ENCODE data around the gene EXOSC5.
A peak's percentile ranks its signal among the peaks of the same experiment; 100 is the strongest.
"Not testable (repeated sequence)": the region's sequence is repeated elsewhere in the genome, so short reads cannot be mapped to it uniquely, and the experiment has no call there.

The EXOSC5 gene

GRCh38 chr19:41364524-41365391, 32.4 kb downstream of the EXOSC5 start:
- peak; percentile 60 to 81 for DNase-seq

DNA sequence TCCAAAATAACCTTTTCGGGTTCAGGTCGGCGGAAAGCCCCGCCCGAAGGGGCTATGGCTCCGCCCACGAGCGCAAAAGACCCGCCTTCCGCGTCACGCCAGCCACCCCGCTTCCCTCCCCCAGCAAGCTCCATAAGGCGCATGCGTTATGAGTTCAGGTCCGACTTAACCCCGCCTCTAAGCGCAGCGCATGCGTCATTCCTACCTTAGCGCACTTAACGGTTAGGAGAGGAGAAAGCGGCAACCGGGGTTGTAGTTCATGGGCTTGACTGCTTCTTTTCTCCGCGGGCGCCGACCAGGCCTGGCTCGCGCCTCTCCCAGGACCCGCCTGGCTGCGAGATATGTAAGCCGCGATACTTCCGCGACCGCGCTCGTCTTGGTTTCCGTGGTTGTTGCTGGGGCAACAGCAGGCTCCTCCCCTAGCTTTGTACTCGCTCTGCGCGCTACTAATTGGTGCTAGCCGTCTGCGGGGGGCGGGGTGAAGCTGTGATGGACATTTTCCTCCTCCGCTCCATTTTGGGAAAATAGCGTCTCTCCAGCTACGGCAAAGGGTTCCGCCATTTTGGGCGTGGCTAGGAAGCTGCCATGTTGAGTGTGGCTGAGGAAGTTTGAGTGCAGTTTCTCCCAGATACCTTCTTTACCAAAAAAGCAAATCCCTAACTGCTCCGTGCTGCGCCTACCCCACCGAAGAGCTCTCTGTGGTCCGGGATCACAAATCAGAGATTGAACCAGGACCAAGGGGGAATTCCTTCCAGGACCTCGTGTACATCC, 33.2 kb downstream of the EXOSC5 start, which contains the start of gene B9D2:
B9D2 (minus strand) TSS at position 397 of the 771 bp plus-strand sequence. CDS start 630 bp downstream, outside the sequence.
- DNase-seq, result peak; percentile 97 to 98

DNA sequence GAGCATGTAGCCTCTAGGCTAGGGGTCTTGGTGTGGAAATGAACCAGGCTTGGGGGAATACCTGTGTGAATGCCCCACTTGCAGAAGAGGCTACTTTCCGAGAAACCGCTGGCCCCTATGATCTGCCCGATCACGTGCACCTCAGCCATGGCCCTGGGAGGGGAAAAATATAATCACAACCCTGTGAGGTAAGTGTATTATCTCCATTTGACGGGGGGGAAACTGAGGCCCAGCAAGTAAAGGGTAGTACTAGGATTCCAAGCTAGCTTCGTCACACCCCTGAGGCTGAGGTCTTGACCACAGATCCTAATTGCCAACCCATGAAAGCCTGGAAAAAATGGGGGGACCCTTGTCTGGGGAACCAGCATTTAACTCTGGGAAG, 33.8 kb downstream of the EXOSC5 start:
- no peak for DNase-seq

DNA sequence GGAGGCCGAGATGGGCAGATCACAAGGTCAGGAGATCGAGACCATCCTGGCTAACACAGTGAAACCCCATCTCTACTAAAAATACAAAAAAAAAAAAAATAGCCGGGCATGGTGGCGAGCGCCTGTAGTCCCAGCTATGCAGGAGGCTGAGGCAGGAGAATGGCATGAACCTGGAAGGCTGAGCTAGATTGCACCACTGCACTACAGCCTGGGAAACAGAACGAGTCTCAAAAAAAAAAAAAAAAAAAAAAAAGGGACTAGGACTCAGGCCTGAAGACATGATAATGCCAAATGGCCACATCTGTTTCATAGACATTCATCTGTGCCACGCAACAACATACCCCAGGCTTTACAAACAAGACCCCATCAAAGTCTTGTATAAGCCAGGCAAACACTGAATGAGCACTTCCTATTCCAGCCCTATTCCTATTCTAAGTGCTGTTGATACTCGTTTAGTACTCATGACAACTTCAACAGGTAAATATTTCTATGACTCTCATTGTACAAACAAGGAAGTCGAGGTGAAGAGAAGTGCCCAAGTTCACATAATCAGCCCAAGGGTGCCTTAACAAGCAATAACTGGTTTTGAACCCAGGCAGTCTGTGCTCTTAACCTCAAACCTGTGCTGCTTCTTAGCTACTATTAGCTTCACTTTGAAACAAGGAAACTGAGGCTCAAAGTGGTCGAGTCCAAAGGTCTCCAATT, 34.9 kb downstream of the EXOSC5 start:
- no peak for DNase-seq

DNA sequence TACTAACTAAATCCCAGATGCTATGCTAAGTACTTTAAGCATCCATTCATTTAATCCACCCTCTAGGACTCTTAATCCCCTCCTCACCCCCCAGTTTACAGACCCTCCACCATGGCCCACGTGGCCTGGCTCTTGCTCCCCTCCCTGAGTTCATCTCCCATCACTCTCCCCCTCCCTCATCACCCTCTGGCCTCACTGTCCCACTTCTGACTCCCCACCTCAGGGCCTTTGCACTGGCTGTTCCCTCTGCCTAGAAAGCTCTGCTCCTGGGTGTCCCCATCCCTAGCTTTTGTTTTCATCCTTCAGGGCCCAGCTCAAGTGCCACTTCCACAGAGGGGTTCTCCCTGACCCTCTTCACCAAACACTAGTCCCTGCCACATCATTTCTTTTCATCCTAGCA, 37.4 kb downstream of the EXOSC5 start:
- no peak for DNase-seq

- no peak for DNase-seq
These were observed 39.4 kb downstream of the EXOSC5 start for GRCh38 chr19:41357746-41358145.

- peak in 1 of 2 donors; percentile 43 for DNase-seq
These were observed 40.0 kb downstream of the EXOSC5 start for GRCh38 chr19:41356984-41357739.

GRCh38 chr19:41355802-41356201, 41.4 kb downstream of the EXOSC5 start:
- no peak for DNase-seq

GRCh38 chr19:41355035-41355434, 42.1 kb downstream of the EXOSC5 start:
- no peak for DNase-seq

GRCh38 chr19:41354343-41354953, 42.7 kb downstream of the EXOSC5 start:
- no peak for DNase-seq

- DNase-seq, result peak; percentile 81 to 92
These were observed 43.5 kb downstream of the EXOSC5 start, which contains the start of gene TGFB1 for GRCh38 chr19:41353466-41354342. TSS of gene TGFB1 (minus strand) at chr19:41353922. CDS start at chr19:41353044, 878 bp downstream.

GRCh38 chr19:41352609-41353465, 44.3 kb downstream of the EXOSC5 start:
- peak; percentile 63 to 74 for DNase-seq

- DNase-seq, result no peak
These were observed 44.9 kb downstream of the EXOSC5 start for GRCh38 chr19:41352279-41352608.

- DNase-seq, result peak; percentile 67 to 80
These were observed 45.6 kb downstream of the EXOSC5 start for GRCh38 chr19:41351339-41352245.

- no peak for DNase-seq
These were observed 46.3 kb downstream of the EXOSC5 start for GRCh38 chr19:41350735-41351338.

- not testable (repeated sequence) for DNase-seq
These were observed 50.2 kb downstream of the EXOSC5 start for GRCh38 chr19:41346916-41347315.

GRCh38 chr19:41344162-41344561, 53.0 kb downstream of the EXOSC5 start:
- DNase-seq, result no peak

All from inflammatory macrophage treated with lipopolysaccharide for 1 hour (primary cell).